DLD1 (cell line): ENCODE results near the gene TSHZ1.

ENCODE experiments used
- in situ Hi-C: cut with HindIII; loops from 2 replicates; pipeline ENCODE4 v1.10.0; 2017; ENCODE audit warnings: low sequenced_read_pairs

The TSHZ1 gene

DNA sequence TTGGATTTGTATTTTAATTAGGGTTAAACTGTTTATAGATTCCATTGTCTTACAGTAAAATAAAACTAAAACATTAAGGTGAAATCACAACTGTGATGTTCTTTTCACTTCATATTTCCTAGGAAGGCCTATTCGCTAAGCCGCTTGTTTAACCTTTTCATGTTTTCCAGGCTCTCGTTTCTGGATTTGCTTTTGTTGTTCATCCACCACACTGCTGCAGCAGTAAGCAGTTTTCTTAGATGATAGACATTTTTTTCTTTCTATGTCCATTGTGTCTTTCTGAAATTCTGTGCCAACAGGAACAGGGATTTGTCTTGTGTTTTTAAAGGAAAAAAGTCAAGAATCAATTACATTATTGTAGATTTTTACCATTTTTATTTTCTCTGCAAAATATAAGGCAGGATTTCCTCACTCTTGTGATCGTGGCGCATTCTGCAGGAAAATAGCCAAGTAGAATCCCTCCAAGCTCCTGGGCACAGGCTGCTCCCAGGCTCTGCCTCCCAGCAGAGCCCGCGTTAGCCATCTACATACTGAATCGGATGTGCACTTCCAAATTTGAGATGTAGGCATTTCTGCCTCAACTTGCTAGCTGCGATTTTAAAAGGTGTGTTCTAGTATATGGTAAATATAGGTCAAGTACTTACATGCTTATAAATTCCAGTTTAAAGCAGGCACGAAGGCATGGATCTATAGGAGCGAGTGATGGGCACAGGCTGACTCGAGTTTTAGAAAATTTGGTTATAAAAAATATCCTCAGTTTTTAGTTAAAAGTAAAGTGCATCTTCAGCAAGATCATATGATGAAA lies 10.2 kb downstream of the TSHZ1 start:
- in situ Hi-C loops: no loop called here

DNA sequence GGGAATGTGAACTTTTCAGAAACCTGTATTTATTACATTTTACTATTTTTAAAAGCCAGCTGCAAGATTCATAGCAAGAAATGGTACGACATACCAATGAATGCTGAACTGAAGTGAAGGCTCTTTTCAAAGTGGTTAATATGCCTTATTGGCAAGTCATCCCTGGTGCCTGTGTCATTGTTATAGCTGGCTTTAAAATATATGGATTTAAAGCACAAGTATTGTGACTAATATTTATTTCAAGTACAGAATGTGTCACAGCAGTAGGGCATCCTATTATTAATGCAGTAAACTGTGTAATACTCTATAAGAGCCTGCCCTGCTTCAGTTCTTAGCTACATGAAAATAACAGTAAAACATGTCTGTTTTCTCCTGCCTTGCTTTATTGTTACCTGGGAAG lies 10.8 kb downstream of the TSHZ1 start:
- in situ Hi-C loops: no loop called here

DNA sequence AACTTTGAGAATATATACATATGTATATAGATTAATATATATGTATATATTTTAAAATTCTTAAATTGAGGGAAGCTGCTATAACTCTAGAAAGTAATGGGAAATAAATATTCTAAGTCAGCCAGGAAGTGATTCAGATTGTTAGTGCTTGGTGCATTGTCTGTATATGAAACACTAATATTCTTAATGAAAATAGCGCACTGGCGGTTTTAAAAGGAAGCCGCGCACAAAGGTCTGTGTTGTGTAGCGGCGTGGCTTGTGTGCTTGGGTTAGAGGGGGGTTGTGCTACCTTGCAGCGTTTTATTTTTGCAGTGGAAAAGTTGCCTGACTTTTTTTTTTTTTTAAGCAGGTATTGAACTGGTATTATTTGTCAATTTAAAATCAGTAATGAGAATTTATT lies 11.3 kb downstream of the TSHZ1 start:
- in situ Hi-C loops: no loop called here

DNA sequence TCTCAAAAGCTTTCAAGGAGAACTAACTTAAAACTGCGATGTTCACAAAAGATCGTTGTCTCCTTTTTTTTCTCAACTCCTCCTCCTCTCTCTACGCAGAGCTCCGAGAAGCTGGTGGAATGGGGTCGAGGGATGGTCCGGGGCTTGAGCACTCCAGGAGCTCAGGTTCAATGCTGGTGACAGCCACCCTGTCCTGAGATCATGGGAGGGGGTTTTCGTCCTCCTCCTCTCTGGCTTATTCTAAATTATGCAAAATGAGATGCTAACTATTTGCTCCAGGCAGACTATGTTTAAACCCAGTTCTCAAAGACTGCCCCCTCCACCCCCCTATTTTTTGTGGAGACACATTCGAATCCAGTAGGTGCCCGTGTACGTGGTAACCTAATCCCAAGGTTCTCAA lies 11.8 kb downstream of the TSHZ1 start:
- in situ Hi-C loops: no loop called here

DNA sequence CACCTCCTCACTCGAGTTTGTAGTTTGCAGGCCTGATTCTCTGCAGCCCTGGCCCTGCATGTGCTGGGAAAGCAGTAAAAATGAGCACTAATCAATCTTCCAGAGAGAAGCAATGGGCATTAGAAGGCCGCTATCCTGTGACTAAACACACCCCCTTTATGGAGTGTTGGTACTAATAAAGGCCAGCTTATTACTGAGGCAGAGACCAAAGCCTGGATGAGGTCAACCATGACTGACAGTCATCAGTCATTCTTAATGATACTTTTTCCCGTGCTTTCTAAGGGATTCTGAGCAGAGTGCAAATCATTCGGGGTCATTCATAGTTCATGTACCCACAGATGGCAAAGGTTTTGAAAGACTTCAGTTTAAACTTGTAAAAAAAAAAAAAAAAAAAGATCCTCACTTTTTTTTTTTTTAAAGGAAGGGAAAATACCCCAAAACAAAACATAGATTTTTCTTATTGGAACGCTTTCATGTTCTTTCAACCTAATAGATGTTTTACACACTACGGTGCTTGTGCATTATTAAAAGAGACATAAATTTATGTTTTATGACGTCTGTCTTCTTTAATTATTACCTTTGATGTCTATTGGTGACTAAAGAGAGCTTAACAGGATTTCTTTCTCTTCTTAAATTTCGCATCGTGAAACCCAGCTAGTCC lies 13.2 kb downstream of the TSHZ1 start:
- in situ Hi-C loops: no loop called here

DNA sequence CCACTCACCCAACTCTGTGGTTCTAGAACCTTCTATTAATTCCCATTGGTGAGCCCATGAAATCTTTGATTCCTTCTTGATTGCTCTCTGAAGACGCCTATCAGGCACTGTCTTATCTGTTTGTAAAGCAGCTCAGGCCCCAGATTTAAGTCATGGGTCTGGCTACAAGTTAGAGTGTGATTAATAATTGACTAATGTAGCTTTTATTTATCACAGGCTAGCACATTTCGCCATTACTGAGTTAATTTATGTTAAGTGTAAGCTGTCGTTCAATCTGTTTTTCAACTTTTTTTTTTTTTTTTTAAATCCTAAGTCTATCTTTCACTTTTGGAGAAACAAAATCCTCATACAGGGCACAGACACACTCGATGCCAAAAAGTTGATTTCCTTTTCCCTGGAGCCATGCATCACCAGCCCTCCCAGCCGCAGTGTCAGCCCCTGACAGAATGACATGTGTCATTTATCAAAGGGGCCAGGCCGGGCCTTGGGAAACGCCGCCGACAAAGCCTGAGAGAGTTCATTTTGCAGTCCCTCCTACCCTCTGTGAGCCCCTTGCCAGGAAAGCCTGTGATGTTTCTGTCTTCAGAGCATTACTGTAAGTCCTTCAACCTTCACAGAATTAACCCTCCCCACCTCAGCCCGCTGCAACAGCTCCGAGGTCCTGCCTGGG lies 15.8 kb downstream of the TSHZ1 start:
- in situ Hi-C loops: no loop called here

DNA sequence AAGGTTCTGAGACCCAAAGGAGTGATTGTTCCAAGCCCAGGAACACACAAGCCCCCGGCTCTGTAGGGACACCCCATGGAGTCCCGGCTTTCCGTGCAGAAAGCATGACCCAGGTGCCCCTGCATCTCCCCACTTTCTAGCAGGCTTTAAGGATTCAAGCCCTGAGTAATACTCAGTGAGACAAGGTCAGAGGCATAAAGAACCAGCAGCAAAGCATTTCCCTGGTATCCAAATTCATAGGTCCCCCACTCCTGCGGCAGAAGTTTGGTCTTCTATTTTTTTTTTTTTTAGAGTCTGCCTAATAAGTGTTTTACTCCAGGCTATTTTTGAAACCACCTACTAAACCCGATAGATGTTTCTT lies 16.3 kb downstream of the TSHZ1 start:
- in situ Hi-C loops: no loop called here

DNA sequence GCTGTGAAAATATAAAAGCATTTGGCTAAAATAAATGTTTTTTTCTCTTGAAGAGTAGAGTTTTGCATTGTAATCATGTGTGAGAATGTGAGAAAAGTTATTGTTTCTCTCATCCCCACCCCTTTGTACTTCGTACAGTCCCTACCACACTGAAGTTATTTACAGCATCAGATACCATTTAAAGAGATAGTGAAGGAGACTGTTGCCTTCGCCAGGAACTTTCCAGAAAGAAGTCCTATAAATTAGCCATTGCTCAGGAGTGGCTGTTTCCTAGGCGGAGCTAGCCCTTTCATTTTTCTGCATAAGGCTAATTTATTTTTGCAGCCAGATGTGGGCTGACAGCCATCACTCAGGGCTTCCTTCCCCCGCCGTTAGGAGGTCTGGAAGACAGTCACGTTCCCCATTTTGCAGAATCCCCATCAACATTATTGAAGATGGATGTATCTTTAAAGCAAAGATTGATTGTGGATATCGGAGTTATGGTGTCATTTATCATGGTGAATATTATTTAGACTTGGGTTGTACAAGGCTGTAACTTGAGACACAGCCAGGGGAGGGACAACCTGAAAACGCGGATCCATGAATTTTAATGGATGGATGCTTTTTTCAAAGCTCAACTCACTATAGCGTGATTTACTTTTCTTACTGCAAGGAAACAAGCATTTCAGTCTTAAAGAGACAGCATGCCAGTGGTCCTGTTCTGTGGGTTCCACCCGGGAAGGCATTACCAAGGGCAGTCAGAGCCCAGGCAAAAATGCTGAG lies 17.1 kb downstream of the TSHZ1 start:
- in situ Hi-C loops: no loop called here

DNA sequence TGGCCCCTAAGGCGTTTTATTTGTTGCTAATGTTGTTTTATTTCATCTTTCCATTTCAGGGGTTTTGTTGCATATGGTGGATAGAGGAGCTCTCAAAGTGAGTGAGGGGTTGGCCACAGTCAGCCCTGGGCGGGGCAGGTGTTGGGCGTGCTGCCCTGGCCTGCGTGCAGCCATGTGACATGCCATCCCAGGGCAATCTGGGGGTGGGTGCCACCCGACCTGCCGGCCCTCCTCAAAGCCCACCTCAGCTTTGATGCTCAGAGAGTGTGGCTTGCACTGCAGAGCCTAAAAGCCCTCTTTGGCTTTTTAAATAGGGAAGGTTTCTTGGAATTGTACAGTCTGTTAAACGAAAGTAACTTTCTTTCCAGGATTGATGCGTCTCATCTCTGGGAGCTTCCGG lies 18.4 kb downstream of the TSHZ1 start:
- in situ Hi-C loops: no loop called here

DNA sequence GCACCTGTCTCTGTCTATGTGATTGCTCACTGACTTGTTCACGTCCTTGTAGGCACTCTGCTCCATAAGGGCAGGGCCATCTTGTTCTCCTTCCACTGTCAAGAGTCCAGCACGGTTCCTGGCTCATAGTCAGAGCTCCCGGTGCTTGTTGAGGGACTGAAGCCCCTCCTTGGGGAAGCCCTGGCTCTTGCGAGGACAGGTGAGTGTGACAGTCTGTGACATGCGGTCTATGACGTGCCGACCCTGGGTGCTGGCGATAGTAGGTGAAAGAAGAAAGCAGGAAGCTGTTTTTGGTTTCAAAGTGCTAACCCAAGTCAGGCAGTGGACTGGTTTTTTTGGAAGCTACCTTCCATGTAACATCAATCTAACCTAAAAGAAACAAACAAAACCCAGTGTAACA lies 18.8 kb downstream of the TSHZ1 start:
- in situ Hi-C loops: no loop called here

DNA sequence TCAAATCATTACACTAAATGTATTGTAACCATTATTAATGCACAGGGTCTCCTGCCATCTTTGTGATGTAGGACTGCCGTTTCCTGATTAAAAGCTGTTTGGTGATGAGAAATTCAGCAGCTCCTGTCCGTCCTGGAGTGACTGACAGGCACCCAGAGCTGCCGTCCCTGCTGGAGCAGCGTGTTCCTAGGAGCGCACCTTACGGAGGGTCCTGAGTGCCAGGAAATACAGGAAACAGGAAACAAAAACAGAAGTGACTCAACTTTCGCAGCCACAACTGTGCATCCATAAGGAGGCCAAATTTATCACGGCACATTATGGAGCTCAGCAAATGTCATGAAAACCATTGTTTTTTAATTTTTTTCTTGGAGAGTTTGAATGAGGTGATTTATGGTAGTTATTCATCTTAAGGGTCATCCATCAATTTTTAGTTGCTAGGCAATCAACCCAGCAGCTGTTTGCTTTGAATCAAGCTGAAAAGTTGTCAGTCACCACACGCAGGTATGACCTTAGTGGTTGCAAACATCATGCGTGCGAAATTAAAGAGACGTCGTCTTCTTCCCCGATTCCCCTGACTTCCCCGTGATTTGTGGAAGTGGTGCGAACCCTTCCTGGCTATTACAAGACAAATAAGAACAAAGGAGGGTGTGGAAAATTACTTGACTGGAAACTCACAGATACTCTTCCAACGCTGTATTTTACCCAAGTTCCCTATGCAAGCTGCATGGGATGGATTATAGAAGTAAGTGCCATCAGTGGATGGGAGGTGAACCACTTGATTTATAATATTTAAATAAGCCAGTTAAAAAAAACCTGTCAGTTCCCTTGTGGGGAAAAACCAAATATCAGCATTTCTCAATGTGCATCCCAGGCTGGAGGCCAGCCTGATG lies 19.8 kb downstream of the TSHZ1 start:
- in situ Hi-C loops: no loop called here

DNA sequence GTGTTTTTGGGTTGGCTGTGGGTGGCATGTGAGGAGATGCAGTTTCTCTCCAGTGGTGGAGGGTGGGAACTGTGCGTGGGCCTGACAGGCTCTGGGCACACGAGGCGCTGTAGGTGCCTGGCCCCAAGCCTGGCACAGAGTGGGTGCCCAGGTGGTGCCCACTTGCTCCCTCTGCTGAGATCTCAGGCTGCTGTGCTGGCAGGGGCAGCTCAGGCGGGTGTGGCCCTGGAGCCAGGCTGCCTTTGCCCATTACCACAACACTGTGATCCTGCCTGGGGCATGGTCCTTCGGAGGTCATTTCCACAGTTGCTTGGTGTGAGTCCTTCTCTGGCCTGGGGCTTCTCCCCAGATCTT lies 20.4 kb downstream of the TSHZ1 start:
- in situ Hi-C loops: no loop called here

DNA sequence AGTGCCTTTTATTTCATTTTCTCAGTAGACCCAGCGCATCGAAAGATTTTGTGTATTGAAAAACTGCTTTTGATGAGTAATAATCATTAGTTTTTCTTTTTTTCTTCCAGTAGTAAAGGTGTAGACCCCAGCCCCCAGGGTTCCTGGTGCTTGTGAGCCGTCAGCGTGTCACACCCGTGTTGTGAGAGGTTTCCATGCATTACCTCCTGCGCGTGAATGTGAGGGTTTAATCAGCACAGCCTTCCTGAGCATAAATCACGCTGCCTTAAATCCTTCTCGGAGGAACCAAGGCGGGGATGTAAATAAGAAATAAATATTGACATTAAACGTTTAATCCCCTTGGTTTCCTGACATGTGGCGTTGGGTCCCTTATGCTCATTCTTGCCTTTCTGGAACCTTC lies 24.3 kb downstream of the TSHZ1 start:
- in situ Hi-C loops: no loop called here

DNA sequence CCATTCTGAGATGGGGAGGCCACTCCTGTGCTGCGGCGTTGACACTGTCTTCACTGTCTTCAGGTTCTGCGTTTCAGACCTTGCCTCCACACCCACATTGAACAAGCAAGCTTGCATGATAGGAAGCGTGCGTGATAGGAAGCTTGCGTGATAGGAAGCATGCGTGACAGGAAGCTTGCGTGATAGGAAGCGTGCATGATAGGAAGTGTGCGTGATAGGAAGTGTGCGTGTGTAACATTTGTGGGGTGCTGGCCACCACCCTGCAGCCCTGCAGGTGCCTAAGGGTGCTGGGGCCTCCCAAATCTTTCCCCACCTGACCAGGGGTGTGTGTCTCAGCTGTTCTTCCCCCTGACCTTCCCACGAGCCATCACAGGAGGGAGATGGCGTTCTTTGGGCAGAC lies 25.3 kb downstream of the TSHZ1 start:
- in situ Hi-C loops: no loop called here

DNA sequence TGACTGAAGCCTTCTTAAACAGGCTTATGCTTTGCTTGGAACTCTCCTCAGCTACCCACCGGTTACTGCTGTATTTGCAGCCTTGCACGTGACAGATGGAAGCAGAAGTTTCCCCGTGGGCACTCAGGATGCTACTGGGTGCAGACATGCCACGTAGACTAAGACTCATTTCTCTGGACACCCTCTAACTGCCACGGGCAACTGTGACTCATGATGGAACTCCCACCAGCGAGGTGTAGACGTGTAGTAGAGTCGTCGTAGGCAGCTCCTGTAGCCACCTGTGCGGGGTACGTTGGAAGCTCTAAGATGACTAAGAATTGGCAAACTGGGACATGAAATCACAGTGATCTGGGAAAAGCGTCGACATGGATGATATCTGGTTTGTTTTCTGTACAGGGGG lies 27.5 kb downstream of the TSHZ1 start:
- in situ Hi-C loops: no loop called here

DNA sequence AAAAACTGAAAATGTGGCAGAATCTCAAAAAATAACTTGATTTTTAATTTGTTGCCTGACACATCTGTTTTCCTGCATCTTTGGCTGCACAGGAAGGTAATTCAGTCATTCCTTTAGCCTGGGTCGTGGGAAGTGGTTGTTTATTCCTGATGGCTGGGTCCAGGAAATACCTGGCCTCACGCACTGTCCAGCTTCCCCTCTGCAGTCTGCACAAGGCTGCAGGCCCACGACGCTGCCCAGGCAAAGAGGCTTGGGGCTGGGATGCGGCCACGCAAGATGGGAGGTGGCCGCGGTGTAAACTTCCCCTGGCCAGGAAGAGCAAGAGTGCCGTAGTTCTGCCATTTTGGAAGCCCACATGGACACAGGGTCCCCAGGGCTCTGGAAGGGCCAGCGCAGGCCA lies 28.2 kb downstream of the TSHZ1 start:
- in situ Hi-C loops: no loop called here

DNA sequence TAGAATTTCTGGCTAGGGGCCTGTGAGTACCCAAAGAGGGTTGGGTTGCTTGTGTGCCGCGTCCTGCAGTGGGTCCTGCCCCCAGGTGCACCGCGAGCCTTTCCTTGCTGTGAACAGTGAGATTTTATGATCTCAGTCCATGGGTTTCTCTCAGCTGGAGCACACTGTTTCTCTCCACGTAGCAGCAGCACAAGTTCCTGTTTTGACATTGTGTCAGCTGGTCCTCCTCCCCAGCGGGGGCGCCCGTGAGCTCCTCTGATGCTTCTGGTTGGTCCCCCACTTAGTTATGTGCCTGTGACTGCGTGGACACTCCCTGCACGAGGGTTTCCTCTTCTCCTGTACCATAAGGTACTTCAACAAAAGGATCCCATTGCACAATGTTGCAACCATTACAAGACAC lies 29.8 kb downstream of the TSHZ1 start:
- in situ Hi-C loops: no loop called here

DNA sequence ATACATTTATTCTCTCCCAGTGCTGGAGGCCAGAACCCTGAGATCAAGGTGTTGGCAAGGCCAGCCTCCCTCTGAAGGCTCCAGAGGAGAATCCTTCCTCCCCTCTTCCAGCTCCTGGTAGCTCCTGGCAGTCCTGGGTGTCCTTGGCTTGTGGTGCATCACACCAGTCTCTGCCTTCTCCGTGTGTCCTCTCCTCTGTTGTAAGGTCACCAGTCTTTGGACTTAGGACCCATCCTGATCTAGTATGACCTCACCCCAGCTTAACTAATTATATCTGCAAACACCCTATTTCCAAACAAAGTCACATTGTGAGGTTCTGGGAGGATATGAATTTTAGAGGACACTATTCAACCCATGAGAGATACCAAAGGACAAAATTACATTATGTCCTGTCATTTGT lies 31.1 kb downstream of the TSHZ1 start:
- in situ Hi-C loops: no loop called here

DNA sequence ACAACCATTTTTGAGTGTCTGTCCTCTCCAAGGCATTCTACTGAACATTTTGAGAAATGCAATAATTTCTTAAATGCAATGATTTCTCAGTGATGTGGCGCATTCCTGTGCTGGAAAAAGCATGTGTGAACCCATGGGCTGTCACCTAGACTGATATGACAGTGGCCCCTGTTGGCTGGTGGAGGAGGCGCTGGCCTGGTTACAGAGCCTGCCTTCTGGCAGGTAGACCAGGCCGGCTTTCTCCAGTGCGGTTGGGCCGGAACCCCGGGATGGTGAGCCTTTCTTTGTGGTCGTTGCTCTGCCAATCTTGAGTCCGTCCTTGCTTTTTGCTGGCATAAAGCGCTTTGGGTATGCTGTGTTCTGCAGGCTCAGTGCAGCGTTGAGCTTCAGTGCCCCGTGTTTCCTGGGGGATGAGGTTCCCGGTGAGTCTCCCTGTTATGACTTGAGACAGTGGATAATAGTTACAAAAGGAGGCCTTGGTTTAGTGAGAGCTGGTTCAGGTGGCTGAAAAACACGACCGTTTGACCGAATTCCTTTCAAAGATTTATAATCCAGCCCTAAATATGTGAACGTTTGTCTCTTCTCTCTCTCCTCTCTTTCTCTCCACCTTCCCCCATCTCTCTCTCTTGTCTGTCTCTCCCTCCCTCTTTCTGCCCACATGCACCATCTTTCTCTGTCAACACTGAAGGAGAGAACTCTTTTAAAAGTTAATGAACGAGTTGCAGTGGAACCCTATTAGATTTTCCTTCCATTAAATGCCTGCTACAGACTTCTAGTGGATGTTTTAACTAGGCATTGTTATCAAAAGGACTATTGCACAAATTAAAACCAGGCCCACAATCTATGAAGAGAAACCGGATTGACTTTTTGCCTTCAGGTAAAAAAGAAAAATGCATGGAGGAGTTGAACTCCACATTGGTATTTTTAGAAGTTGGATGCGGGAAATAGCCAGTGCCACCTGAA lies 34.0 kb downstream of the TSHZ1 start:
- in situ Hi-C loops: no loop called here
